Caco-2 (cell line): ENCODE results near the gene TPX2. TPM values are rescaled to one million over a fixed set of nuclear protein-coding genes. Genes with fewer than 3 reads are reported as not detected.

Source experiments
- BruUV-seq: library from RNA; stranded (reverse); fragments of 400-500 nt; replicated peaks from 2 replicates; lab custom pipeline; 2021; lab: Mats Ljungman, UMichigan
- CTCF ChIA-PET: fragments of 300-600 bp; sonication (Branson Sonifier 250); formaldehyde crosslinking; loops from one replicate; lab custom pipeline; 2022; ENCODE audit warnings: antibody characterized with exemption; lab: Charles Lee
- POLR2A ChIA-PET: fragments of 300-600 bp; sonication (Branson Sonifier 250); formaldehyde crosslinking; loops from one replicate; lab custom pipeline; 2022; ENCODE audit warnings: antibody characterized with exemption; lab: Charles Lee
- DNase-seq, 2 experiments: peaks; one replicate each; pipeline versions ENCODE4 v3.0.0 to v3.0.0-alpha.2; 2020 to 2022
- H3K27me3 ChIP-seq: replicated peaks from 2 replicates; pipeline ENCODE4 v1.6.0; 2011; ENCODE audit warnings: low read length; ENCODE audit not compliant: control insufficient read depth, insufficient read depth
- H3K36me3 ChIP-seq: 2 replicates; pipeline ENCODE4 v1.5.1; 2011; ENCODE audit warnings: low read length; ENCODE audit not compliant: control insufficient read depth, insufficient read depth
- H3K4me1 ChIP-seq: fragments of 250-450 bp; sonication (Bioruptor Pico); 2 replicates; pipeline ENCODE4 v1.5.1; 2020; ENCODE audit warnings: mild to moderate bottlenecking
- H3K4me3 ChIP-seq: 2 replicates; pipeline ENCODE4 v1.5.1; 2011; ENCODE audit warnings: low read depth, mild to moderate bottlenecking, control low read depth, low read length
- H3K9me3 ChIP-seq: fragments of 250-450 bp; sonication (Bioruptor Pico); 2 replicates; pipeline ENCODE4 v1.5.1; 2020; ENCODE audit warnings: mild to moderate bottlenecking, moderate library complexity
- H3K27ac Mint-ChIP-seq: one replicate; pipeline ENCODE4 v1.8.0; 2022; ENCODE audit warnings: mixed read lengths; ENCODE audit not compliant: unreplicated experiment
- H3K27me3 Mint-ChIP-seq: one replicate; pipeline ENCODE4 v1.8.0; 2022; ENCODE audit warnings: mixed read lengths; ENCODE audit not compliant: insufficient read depth, unreplicated experiment
- H3K36me3 Mint-ChIP-seq: one replicate; pipeline ENCODE4 v1.8.0; 2022; ENCODE audit warnings: mild to moderate bottlenecking, mixed read lengths; ENCODE audit not compliant: insufficient read depth, unreplicated experiment
- H3K4me1 Mint-ChIP-seq: one replicate; pipeline ENCODE4 v1.8.0; 2022; ENCODE audit warnings: low read depth, mixed read lengths; ENCODE audit not compliant: unreplicated experiment
- H3K4me3 Mint-ChIP-seq: one replicate; pipeline ENCODE4 v1.8.0; 2022; ENCODE audit warnings: mild to moderate bottlenecking, moderate library complexity, mixed read lengths; ENCODE audit not compliant: unreplicated experiment
- H3K9me3 Mint-ChIP-seq: one replicate; pipeline ENCODE4 v1.8.0; 2022; ENCODE audit warnings: mixed read lengths; ENCODE audit not compliant: unreplicated experiment
- intact Hi-C: fragments of 100-400 bp; cut with micrococcal nuclease; formaldehyde crosslinking; loops from one replicate; pipeline ENCODE4 v1.10.0; 2022; ENCODE audit not compliant: unreplicated experiment
- total RNA-seq: library from RNA; stranded (reverse); gene quantifications from 2 replicates; pipeline ENCODE4 v1.2.3, GENCODE V29; 2022
- TF ChIP-seq, protein P1 (sequence below), 2 experiments: fragments of 200-600 bp in 1 of 2; IDR thresholded peaks; 1 replicate in 1 of 2; 2 replicates in 1 of 2; pipeline versions ENCODE4 v1.5.1 to v1.8.0; 2011 to 2022; ENCODE audit warnings: antibody characterized with exemption in 1 of 2, control low read depth in 1 of 2, inconsistent platforms in 1 of 2, low read depth in 1 of 2, low read length in 1 of 2, mild to moderate bottlenecking in 1 of 2, moderate library complexity in 1 of 2; ENCODE audit not compliant: insufficient read depth in 1 of 2, severe bottlenecking in 1 of 2, unreplicated experiment in 1 of 2

TPX2 gene
- total RNA-seq, 1 experiment from 2014 or later: 237 TPM

GRCh38 chr20:31758521-31758920 is 19.4 kb downstream of the TPX2 start:
- H3K36me3 Mint-ChIP-seq: peaks cover 78% of the 10 kb centered on the region

GRCh38 chr20:31758991-31759390 is 19.9 kb downstream of the TPX2 start:
- Histone ChIP-seq H3K9me3 (no peaks in the 10 kb centered on the region), H3K27me3 (no peaks in the 10 kb centered on the region), H3K4me3 (no peak overlapping the region), H3K36me3 (no peaks in the 10 kb centered on the region), H3K4me1 (peaks cover 19% of the 10 kb centered on the region)
- no peak for DNase-seq
- Mint-ChIP-seq H3K27ac (peak overlapping the region; percentile 3), H3K9me3 (no peaks in the 10 kb centered on the region), H3K36me3 (peaks cover 79% of the 10 kb centered on the region), H3K4me3 (no peak overlapping the region), H3K27me3 (no peaks in the 10 kb centered on the region), H3K4me1 (peaks cover 32% of the 10 kb centered on the region)
- CTCF ChIA-PET: interaction anchor here (0.6 to 2.4 kb wide), 2 partner anchors 95 to 125 kb away, joined by 3 to 13 read pairs; no protein-coding TSS in a partner anchor
- POLR2A ChIA-PET: no interaction called here
- TF ChIP-seq, protein P1, sequence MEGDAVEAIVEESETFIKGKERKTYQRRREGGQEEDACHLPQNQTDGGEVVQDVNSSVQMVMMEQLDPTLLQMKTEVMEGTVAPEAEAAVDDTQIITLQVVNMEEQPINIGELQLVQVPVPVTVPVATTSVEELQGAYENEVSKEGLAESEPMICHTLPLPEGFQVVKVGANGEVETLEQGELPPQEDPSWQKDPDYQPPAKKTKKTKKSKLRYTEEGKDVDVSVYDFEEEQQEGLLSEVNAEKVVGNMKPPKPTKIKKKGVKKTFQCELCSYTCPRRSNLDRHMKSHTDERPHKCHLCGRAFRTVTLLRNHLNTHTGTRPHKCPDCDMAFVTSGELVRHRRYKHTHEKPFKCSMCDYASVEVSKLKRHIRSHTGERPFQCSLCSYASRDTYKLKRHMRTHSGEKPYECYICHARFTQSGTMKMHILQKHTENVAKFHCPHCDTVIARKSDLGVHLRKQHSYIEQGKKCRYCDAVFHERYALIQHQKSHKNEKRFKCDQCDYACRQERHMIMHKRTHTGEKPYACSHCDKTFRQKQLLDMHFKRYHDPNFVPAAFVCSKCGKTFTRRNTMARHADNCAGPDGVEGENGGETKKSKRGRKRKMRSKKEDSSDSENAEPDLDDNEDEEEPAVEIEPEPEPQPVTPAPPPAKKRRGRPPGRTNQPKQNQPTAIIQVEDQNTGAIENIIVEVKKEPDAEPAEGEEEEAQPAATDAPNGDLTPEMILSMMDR (IDR thresholded peaks at IDR 0.05; ENCODE audit: insufficient read depth in 1 of 2, low read depth in 1 of 2, low read length in 1 of 2, severe bottlenecking in 1 of 2, unreplicated experiment in 1 of 2): no peak
- intact Hi-C loops: no loop called here
- no TSS peak for BruUV-seq

More at GRCh38 chr20:31758521-31758920, 19.4 kb downstream of the TPX2 start:
- H3K4me1 Mint-ChIP-seq: peaks cover 32% of the 10 kb centered on the region
- H3K27me3 Mint-ChIP-seq: no peaks in the 10 kb centered on the region
- intact Hi-C loops: no loop called here
- H3K4me3 Mint-ChIP-seq: no peak overlapping the region
- no peak for DNase-seq
- no peaks in the 10 kb centered on the region for H3K36me3 ChIP-seq
- H3K4me3 ChIP-seq: no peak overlapping the region
- H3K4me1 ChIP-seq: peaks cover 19% of the 10 kb centered on the region
- peak overlapping the region; percentile 3 for H3K27ac Mint-ChIP-seq
- TF ChIP-seq, protein P1 (IDR thresholded peaks at IDR 0.05; ENCODE audit: insufficient read depth in 1 of 2, low read depth in 1 of 2, low read length in 1 of 2, severe bottlenecking in 1 of 2, unreplicated experiment in 1 of 2): no peak
- ChIA-PET POLR2A (interaction anchor here (0.5 to 0.7 kb wide), 2 partner anchors 10 to 621 kb away, joined by 10 to 15 read pairs; no protein-coding TSS in a partner anchor), CTCF (interaction anchor here (2.4 kb wide), 1 partner anchor 124 kb away, joined by 13 read pairs; no protein-coding TSS in a partner anchor)
- H3K27me3 ChIP-seq: no peaks in the 10 kb centered on the region
- no peaks in the 10 kb centered on the region for H3K9me3 Mint-ChIP-seq
- no peaks in the 10 kb centered on the region for H3K9me3 ChIP-seq
- BruUV-seq: no TSS peak

GRCh38 chr20:31759836-31760518 is 20.9 kb downstream of the TPX2 start:
- H3K9me3 ChIP-seq: no peaks in the 10 kb centered on the region
- ChIA-PET CTCF (interaction anchor here (0.6 to 2.4 kb wide), 6 partner anchors 37 to 258 kb away, joined by 3 to 13 read pairs (median 4); no protein-coding TSS in a partner anchor), POLR2A (interaction anchor here (0.6 to 1.2 kb wide), 5 partner anchors 21 to 542 kb away, joined by 3 to 11 read pairs (median 6); partner anchors contain the start of genes BCL2L1 and TPX2)
- peak overlapping the region; percentile 32 for H3K27ac Mint-ChIP-seq
- H3K4me3 ChIP-seq: no peak overlapping the region
- H3K36me3 ChIP-seq: 0 out of 2 replicates have a peak, but pooled peaks cover 2% of the 10 kb centered on the region
- DNase-seq: no peak
- H3K9me3 Mint-ChIP-seq: no peaks in the 10 kb centered on the region
- H3K4me1 Mint-ChIP-seq: peaks cover 32% of the 10 kb centered on the region
- peaks cover 82% of the 10 kb centered on the region for H3K36me3 Mint-ChIP-seq
- no peaks in the 10 kb centered on the region for H3K27me3 Mint-ChIP-seq
- peaks cover 19% of the 10 kb centered on the region for H3K4me1 ChIP-seq
- intact Hi-C loops: loop anchor here (1.0 to 2.0 kb wide), 2 partner anchors 21 to 31 kb away; partner anchors contain the start of gene TPX2
- H3K27me3 ChIP-seq: no peaks in the 10 kb centered on the region
- TF ChIP-seq, protein P1 (IDR thresholded peaks at IDR 0.05; ENCODE audit: insufficient read depth in 1 of 2, low read depth in 1 of 2, low read length in 1 of 2, severe bottlenecking in 1 of 2, unreplicated experiment in 1 of 2): no peak
- no peak overlapping the region for H3K4me3 Mint-ChIP-seq
- no TSS peak for BruUV-seq
